Posterior cingulate gyrus (tissue), 11 donors: ENCODE results near the gene DDR2.

Source experiments
- DNase-seq, 10 donors: peaks; one replicate each; pipeline versions ENCODE4 v3.0.0 to v3.0.0-alpha.2; 2020 to 2021; ENCODE audit warnings: mixed read lengths in 3 of 10
- intact Hi-C: fragments of 100-400 bp; cut with DNase I; formaldehyde crosslinking; loops from one replicate; pipeline ENCODE4 v1.15.1; 2023

DDR2 gene

DNA sequence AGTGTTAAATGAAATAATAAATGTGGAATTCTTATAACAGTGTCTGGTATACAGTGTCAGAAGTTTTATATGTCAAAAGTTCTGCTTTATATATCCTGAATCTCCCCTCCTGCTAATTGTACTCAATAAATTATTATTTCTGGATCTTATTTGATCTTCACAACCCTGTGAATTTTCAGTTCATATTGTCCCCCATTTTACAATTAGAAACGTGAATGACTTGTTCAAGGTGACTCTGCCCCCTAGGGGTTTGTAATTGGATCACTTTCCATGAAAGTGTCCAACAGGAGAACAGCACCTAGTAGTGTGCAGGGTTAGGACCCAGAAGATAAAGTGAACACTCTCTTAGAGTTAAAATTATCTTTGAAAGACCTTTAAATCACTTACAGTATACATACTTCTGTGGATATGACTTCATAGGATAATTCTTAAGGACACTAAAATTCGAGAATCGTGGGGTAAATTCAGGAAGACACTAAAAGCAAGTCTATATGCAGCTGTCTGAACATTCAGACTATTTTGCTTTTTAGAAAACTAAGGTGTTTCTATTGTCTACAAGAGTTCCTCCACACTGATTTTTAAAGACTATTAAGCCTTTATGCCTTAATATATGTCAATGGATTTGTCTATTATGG lies 4.5 kb upstream of the DDR2 start:
- intact Hi-C loops: no loop called here
- no peak for DNase-seq

DNA sequence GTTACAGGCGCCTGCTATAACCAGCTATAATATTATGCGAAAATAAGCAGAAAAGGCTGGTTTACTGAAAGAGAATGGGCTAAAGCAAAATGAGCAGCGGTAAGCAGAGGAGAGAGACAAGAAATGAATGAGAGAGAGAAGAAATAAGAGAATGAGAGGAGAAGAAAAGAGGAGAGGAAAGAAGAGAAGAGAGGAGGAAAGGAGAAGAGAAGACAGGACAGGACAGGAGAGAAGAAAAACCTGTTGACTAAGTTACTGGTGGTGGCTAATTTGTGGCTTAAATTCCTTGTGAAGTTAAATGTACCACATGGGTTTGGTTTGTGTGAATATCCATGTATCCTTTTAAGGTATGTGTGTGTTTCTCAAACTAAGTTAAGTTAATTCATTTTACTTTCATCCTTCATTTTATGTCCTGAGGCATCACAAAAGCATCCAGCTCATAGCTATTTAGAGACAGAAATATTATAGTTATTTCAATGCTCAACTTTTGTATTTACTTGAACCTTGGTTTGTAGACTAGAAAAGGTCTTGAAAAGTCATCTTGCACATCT lies 3.1 kb upstream of the DDR2 start:
- intact Hi-C loops: no loop called here
- no peak for DNase-seq

DNA sequence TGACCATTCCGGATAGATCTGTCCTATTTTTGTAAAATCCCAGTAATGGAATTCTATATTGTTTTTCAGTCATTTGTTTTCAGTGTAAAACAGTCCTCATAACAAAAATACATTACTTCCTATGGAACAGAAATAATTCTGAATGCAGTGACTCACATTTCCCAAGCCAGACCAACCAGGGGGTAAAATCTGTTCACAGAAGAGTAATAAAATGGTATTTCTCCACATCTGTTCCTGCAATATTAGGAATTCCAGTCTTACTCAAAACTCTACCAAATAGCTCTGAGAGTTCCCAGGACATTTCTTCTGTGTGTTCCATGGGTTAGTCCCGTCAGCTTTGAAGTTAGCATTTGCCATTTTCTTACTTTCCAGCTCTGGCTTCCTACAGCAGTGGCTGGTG lies 2.6 kb upstream of the DDR2 start:
- DNase-seq: no peak
- intact Hi-C loops: no loop called here

DNA sequence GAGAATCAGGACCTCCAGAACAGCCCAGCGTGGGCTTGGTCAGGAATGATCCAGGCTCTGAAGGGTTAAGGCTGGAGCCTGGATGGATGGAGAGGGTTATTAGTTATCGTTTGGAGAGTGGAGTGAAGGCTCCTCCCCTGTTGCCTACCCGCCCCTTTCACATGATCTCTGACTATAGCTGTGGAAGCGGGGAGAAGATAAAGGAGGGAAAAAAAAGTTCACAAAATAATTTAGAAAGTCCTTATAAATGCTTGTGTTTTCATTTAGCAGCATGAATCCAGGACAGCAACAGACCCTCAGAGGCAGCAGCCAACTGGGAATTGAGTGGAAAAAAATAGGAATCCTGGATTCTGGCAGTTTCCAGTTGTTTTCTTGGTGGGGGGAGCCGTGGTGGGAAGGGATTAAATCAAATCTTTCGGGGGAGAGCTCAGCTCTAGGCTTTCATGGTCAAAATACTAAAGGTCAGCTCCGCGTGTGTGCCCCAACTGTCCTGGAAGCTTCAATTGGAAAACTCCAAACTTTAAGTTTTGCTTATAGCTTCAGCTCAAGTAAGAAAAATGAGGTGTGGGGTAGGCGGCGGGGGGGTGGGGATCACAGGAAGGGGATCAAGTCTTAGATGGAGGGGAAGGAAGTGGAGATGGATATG lies 595 bp upstream of the DDR2 start:
- peak in 1 of 10 donors; percentile 79 for DNase-seq
- intact Hi-C loops: no loop called here

GRCh38 chr1:162632698-162633080 lies 425 bp downstream of the DDR2 start:
- intact Hi-C loops: no loop called here
- DNase-seq: no peak

- intact Hi-C loops: no loop called here
- DNase-seq: no peak
Measured at GRCh38 chr1:162633081-162633762, 958 bp downstream of the DDR2 start.

- DNase-seq: no peak
- intact Hi-C loops: no loop called here
Measured at GRCh38 chr1:162635418-162635817, 3.2 kb downstream of the DDR2 start.

DNA sequence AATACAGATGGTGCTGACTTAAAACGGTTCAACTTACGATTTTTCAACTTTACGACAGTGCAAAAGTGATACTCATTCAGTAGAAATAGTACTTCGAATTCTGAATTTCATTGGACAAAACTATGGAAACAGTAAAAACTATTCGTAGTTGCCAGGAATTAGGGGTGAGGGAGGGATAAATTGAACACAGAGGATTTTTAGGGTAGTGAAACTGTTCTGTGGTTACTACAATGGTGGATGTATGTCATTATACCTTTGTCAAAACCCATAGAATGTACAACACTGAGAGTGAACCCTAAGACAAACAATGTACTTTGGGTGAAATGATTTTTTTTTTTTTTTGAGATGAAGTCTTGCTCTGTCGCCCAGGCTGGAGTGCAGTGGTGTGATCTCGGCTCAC lies 7.5 kb downstream of the DDR2 start:
- intact Hi-C loops: no loop called here
- no peak for DNase-seq

DNA sequence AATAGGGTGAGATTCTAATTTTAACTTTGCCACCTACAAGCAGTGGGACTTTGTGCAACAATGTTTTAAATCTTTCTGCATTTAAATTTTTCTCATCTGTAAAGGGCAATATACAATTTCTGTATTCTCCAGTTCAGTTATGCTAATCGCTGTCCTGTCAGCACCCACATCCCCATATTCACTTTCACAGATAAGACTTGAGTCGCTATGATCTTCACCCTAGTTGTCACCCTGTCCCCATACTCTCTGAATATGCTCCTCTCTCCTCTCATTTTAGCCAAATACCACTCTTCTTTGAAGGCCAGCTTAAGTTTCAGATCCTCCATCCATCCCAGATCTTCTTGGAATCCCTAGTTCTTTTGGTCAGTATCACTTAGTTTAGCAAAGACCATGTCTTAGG lies 8.8 kb downstream of the DDR2 start:
- intact Hi-C loops: no loop called here
- DNase-seq: no peak

- intact Hi-C loops: no loop called here
- DNase-seq: no peak
Measured at GRCh38 chr1:162644986-162645314, 12.7 kb downstream of the DDR2 start.

DNA sequence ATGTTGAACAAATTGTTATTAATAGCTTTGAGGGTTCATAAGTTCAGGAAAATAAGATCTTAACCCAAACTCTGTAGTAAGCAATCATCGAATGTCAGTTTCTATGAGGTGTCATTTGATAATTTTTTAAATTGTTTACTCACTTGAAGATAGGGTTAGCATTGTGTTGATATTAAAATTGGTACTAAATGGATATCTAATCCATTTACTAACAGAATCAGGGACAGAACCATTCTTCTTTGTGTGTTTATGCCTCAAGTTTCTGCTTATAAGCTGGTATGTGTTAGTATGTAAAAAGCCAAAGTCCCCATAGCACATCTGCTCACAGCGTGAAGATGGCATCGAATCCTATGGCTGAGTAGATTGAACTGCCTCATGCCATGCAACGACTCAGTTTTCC lies 13.4 kb downstream of the DDR2 start:
- intact Hi-C loops: no loop called here
- no peak for DNase-seq

- intact Hi-C loops: no loop called here
- DNase-seq: no peak
Measured at GRCh38 chr1:162649583-162649982, 17.3 kb downstream of the DDR2 start.

- intact Hi-C loops: no loop called here
- no peak for DNase-seq
Measured at GRCh38 chr1:162654915-162655620, 22.8 kb downstream of the DDR2 start.

- intact Hi-C loops: no loop called here
Measured at GRCh38 chr1:162656266-162656665, 24.0 kb downstream of the DDR2 start.

GRCh38 chr1:162660574-162660973 lies 28.3 kb downstream of the DDR2 start:
- intact Hi-C loops: no loop called here
- DNase-seq: peak in 1 of 10 donors; percentile 81

More at GRCh38 chr1:162656266-162656665, 24.0 kb downstream of the DDR2 start:
- DNase-seq: no peak

GRCh38 chr1:162661336-162661735 lies 29.1 kb downstream of the DDR2 start:
- intact Hi-C loops: no loop called here
- peak in 1 of 10 donors; percentile 60 for DNase-seq

GRCh38 chr1:162662013-162662412 lies 29.7 kb downstream of the DDR2 start:
- DNase-seq: no peak

GRCh38 chr1:162663086-162663485 lies 30.8 kb downstream of the DDR2 start:
- intact Hi-C loops: no loop called here

More at GRCh38 chr1:162662013-162662412, 29.7 kb downstream of the DDR2 start:
- intact Hi-C loops: no loop called here

DNA sequence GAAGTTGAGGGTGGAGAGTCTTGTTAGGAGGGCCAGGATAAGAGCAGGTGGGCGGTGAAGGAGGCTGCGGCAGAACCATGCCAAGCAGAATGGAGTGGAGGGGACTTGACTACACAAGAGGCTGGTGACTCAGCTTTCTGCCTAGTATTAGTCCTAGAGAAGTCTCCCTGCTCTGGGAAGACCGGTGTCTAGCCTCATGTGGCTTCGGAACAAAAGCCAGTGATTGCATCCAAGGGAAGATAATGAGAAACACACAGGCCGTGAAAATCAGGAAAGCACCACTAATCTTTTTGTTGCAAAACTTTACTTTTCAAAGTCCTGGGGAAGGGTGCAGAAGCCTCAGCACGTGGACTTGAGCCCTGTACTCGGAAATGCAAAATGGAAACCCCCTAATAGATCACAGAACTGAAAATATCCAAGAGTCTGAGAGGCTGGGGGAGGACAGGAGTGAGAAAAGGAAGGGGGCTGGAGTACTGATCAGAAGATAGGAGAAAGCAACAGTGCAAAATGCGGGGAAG lies 31.4 kb downstream of the DDR2 start:
- intact Hi-C loops: no loop called here
- peak in 5 of 10 donors; percentile 21 to 88 (median 67) for DNase-seq

More at GRCh38 chr1:162663086-162663485, 30.8 kb downstream of the DDR2 start:
- no peak for DNase-seq

DNA sequence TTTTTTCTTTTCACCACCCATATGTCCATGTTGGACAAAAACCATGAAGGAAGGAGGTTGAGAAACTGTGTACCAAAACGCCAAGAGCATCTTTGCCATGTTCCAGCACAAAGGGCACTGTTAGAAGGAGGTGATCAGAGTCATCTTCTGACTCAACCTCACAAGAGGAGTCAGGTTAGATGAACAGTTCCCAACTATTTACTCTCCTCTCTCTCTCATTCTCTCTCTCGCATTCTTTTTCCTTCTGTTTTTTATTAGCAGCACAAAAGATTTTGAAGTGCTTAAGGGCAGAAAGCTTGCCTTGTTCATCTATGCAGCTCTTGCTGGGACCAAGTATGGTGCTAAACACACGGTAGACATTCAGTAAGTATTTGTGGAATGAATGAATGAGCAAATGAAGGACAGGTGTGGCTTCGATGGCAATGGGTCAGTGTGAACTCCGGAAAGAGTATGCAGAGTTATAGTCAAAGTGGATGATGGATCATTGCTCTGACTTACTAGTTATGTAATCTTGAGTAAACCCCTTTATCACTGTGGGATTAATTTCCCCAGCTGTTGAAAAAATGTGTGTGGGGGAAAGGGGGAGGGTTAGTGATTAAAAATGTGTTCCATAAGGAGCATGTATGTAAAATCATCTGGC lies 33.9 kb downstream of the DDR2 start:
- no peak for DNase-seq
- intact Hi-C loops: no loop called here
